Measurements from ENCODE around the gene GSG1L.

GSG1L gene

DNA sequence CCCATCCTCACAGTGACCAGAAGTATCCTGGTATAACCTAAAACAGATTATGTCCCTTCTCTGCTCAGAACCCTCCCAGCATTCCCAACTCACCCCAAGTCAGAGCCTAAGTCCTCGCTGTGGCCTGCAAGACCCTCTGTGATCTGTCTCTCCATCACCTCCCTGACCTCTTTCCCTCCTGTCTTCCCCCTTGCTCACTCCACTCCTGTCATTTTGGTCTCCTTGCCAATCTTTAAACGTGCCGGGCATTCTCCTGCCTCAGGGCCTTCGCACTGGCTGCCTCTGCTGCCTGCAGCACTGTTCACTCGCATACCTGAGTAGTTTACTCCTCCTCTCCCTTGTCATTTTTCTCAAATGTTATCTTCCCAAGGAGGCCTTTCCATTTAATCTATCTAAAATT is 97.7 kb downstream of the GSG1L start:
- peaks cover 5% of the 10 kb centered on the region for H3K9me3 ChIP-seq (ENCODE audit: severe bottlenecking)
- no peaks in the 10 kb centered on the region for H3K27me3 ChIP-seq (ENCODE audit: insufficient read depth, low read depth, severe bottlenecking)
- H3K36me3 ChIP-seq = no peaks in the 10 kb centered on the region
- H3K4me3 ChIP-seq (ENCODE audit: low read depth, low read length) = no peak overlapping the region
- TF ChIP-seq CTCF (IDR thresholded peaks at IDR 0.05; ENCODE audit: low read depth, low read length) = no peak
- H3K27ac ChIP-seq = no peak overlapping the region
- no peak for DNase-seq

GRCh38 chr16:27963471-27963965 is 100.0 kb downstream of the GSG1L start:
- no peak overlapping the region for H3K4me3 ChIP-seq (ENCODE audit: low read depth, low read length)
- peaks cover 3% of the 10 kb centered on the region for H3K9me3 ChIP-seq (ENCODE audit: severe bottlenecking)
- H3K27ac ChIP-seq = no peak overlapping the region
- TF ChIP-seq CTCF (IDR thresholded peaks at IDR 0.05; ENCODE audit: low read depth, low read length) = no peak
- no peaks in the 10 kb centered on the region for H3K36me3 ChIP-seq
- no peaks in the 10 kb centered on the region for H3K27me3 ChIP-seq (ENCODE audit: insufficient read depth, low read depth, severe bottlenecking)
- no peak for DNase-seq

DNA sequence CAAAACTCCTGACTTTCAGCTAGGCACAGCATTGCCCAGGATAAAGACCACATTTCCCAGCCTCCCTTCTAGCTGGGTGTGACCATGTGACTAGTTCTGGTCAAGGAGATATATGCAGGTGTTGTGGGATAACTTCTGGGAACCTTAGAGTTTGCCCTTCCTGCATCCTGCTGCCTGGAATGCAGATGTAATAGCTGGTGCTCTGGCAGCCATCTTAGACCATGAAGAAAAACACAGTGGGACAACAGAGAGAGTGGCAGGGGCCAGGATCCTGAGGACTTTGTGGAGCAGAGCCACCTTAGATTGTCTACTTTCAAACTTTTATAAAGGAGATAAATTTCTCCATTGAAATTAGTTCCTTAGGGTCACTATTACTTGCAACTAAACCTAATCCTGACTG is 101.3 kb downstream of the GSG1L start:
- H3K4me3 ChIP-seq (ENCODE audit: low read depth, low read length) = no peak overlapping the region
- peaks cover 9% of the 10 kb centered on the region for H3K9me3 ChIP-seq (ENCODE audit: severe bottlenecking)
- H3K27me3 ChIP-seq (ENCODE audit: insufficient read depth, low read depth, severe bottlenecking) = no peaks in the 10 kb centered on the region
- no peaks in the 10 kb centered on the region for H3K36me3 ChIP-seq
- H3K27ac ChIP-seq = no peak overlapping the region
- no peak for DNase-seq
- no peak for TF ChIP-seq CTCF (IDR thresholded peaks at IDR 0.05; ENCODE audit: low read depth, low read length)

DNA sequence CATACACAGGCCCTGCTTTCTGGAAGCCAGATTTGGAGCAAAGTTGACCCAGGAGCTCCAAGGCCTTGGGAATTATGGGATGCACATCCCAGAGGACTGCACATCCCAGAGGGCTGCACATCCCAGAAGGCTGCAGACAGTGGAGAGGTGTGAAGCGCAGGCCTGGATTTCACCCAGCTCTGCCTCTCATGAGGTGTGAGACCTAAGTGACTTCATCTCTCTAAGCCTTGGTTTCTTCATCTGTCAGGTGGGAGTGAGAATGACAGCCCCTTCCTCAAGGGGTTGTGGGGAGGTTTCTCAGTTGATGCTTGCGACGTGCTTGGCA is 102.3 kb downstream of the GSG1L start:
- Histone ChIP-seq H3K27me3 (ENCODE audit: insufficient read depth, low read depth, severe bottlenecking) (no peaks in the 10 kb centered on the region), H3K27ac (no peak overlapping the region), H3K36me3 (no peaks in the 10 kb centered on the region), H3K4me3 (ENCODE audit: low read depth, low read length) (no peak overlapping the region), H3K9me3 (ENCODE audit: severe bottlenecking) (peaks cover 13% of the 10 kb centered on the region)
- DNase-seq = no peak
- TF ChIP-seq CTCF (IDR thresholded peaks at IDR 0.05; ENCODE audit: low read depth, low read length) = no peak

DNA sequence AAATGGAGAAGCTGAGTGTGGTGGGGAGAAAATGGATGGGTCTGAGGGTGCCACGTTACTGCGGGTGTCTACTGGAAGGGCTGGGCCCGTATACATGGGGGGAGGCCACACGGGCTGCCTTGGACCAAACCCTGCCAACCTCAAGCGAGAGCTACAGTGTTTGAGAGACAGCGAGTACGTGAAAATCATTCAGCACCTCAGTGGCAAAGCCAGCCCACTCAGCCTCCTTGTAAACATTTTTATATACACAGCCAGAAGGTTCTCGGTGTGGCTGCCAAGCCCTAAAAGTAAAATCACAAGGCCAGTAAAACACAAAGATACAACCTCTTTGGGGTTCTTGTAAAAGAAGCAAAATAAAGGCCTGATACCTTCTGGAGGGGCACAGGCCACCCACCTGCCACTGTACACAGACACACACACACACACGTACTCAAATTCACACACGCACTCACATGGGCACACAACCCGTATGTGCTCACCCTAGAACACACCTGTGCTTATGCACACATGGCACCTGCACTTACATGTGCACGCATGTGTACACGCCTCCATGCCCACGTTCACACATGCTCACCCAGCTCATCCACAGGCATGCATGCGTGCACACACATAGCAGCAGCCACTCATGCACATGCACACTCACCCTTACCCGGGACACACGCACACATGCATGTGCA is 102.8 kb downstream of the GSG1L start:
- no peaks in the 10 kb centered on the region for H3K36me3 ChIP-seq
- peaks cover 14% of the 10 kb centered on the region for H3K9me3 ChIP-seq (ENCODE audit: severe bottlenecking)
- H3K4me3 ChIP-seq (ENCODE audit: low read depth, low read length) = no peak overlapping the region
- no peak overlapping the region for H3K27ac ChIP-seq
- no peak for DNase-seq
- no peaks in the 10 kb centered on the region for H3K27me3 ChIP-seq (ENCODE audit: insufficient read depth, low read depth, severe bottlenecking)
- no peak for TF ChIP-seq CTCF (IDR thresholded peaks at IDR 0.05; ENCODE audit: low read depth, low read length)

GRCh38 chr16:27959914-27960313 is 103.6 kb downstream of the GSG1L start:
- no peak overlapping the region for H3K4me3 ChIP-seq (ENCODE audit: low read depth, low read length)
- TF ChIP-seq CTCF (IDR thresholded peaks at IDR 0.05; ENCODE audit: low read depth, low read length) = no peak
- H3K9me3 ChIP-seq (ENCODE audit: severe bottlenecking) = peaks cover 21% of the 10 kb centered on the region
- H3K36me3 ChIP-seq = no peaks in the 10 kb centered on the region
- H3K27me3 ChIP-seq (ENCODE audit: insufficient read depth, low read depth, severe bottlenecking) = no peaks in the 10 kb centered on the region
- no peak overlapping the region for H3K27ac ChIP-seq
- no peak for DNase-seq
